Non-pigmented ciliary epithelial cell (primary cell): ENCODE results near the gene QKI.
"Not testable (repeated sequence)": the region's sequence is repeated elsewhere in the genome, so short reads cannot be mapped to it uniquely, and the experiment has no call there.

ENCODE experiments used
- DNase-seq: peaks from one replicate; pipeline ENCODE4 v3.0.0-alpha.2; 2010; ENCODE audit warnings: low read depth

The QKI gene

DNA sequence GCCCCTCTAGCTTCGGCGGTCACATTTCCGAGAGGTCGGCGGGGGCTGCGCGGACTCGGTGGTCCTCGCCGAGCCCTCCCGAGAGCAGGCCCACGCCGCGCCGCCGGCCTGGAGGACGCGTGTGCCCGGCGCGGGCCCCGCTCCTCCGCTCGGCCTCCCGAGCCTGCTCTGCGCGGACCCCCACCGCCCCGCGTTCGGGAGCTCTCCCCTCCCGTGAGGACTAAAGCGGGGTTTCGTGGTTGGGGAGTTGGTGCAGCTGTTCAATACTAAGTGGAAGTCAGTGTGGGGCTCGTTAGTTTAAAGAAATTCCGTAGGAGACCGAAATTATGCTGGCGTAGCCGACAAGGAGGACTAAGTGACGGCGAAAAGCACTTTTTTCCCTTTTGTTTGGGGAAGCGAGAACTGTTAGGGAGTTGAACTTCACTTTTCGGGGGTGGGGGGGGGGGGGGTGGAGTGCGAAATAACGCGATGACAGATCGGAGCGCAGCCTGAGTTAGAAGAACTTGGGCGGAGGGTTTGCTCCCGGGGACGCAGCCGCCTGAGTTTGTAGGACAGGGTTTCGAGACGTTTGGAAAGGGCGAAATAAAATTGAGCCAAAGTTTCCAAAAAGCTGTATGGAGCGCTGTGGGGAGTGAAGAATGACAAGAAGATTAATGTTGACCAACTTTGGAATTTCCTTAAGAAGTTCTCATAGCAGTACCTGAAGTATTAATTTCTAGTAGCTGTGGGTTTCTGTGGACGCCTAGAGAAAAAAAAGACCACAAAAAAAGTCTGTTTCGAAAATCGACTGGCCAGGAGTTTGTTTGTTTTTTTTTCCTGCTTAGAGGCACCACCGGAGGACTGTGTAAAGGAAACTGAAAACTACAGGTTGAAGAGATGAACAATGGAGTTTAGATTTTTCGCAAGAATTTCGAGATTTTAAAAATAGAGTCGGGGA lies 1.4 kb downstream of the QKI start:
- no peak for DNase-seq

DNA sequence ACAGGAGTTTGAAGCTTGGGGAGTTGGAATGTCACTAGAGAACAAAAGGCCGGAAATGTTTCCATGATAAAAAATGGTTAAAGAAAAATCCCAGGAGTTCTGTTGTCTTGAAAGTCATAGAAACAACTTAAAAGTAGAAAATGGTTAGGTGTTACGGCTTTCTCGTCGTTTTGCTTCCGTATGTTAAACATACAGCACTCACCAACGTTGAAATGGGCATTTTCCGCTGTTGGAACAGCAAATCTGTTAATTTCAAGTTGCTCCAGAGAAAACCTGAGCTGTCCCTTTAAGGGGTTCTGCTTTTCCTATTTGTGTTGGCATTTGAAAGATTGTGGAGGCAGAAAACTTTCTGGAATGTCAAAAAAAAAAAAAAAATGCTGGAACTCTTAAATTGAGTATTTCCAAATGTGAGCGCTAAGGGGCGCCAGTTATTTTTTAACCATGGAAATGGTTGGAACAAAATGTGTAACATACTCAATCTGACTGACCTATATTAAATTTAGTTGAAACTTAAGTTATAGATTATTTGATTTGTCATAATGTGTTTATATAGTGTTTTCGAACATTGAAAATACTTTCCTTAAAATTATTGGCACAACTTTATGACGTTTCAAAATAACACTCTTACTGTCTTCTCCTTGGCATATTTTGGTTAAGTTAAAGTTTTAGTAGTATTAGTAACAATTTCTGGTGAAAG lies 2.2 kb downstream of the QKI start:
- DNase-seq: no peak

DNA sequence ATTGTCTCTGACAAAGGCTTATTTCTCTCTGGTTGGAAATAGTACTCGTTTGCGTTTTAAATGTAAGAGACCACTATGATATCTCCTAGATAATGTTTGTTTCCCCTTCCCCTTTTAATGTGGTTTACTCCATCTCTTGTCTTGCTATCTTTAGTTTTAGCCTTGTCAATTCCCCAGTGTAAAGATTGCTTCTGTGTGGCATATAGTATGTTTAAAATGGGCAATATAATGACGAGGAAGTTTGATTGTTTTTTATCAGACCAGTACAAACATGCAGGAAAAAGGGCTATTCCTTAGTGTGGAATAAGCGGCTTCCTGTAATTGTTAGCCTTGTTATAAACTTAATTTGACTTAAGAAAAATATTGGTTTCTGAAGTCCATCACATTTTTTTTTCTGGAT lies 3.1 kb downstream of the QKI start:
- DNase-seq: no peak

- no peak for DNase-seq
These were observed 4.0 kb downstream of the QKI start for GRCh38 chr6:163418311-163419029.

DNA sequence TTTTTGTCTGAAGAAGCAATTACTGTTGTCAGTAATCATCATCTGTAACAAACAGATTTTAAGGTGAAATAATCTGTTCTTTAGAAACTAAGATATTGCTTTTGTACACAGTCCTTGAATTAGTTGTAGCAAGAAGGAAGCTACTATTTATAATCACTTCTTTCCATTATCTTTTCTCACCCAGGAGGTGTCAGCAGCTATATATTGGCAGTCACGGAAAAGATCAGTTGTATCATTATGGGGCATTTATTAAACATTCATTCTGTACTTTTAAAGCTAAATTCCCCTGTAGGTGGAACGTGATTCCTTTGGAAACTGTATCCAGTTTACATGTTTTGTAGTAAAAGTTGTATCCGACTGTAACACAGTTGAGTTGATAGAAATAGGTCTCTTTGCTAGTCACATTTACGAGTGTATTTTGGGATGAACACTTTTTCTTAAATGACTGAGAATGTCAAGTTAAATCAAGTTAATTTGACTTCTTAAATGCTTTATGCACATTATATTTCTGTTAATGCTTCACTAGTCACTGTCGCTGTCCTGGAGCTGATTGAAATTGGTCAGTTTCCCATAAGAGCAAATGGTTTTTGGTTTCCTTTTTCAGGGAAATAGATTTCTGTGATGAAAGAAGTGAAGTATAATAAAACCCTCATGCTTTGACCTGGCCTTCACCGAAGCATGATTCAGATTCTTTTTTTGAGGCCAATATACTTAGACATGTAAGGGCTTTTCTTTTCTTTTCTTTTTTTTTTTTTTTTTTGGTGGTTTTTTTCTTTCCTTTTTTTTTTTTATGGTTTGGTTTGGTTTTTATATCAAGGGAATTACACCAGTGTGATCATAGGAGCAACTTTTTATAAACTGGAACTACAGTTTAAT lies 5.1 kb downstream of the QKI start:
- DNase-seq: no peak

GRCh38 chr6:163420289-163420614 lies 5.7 kb downstream of the QKI start:
- DNase-seq: no peak

GRCh38 chr6:163422550-163422949 lies 8.0 kb downstream of the QKI start:
- DNase-seq: no peak

- DNase-seq: no peak
These were observed 9.2 kb downstream of the QKI start for GRCh38 chr6:163423696-163424095.

DNA sequence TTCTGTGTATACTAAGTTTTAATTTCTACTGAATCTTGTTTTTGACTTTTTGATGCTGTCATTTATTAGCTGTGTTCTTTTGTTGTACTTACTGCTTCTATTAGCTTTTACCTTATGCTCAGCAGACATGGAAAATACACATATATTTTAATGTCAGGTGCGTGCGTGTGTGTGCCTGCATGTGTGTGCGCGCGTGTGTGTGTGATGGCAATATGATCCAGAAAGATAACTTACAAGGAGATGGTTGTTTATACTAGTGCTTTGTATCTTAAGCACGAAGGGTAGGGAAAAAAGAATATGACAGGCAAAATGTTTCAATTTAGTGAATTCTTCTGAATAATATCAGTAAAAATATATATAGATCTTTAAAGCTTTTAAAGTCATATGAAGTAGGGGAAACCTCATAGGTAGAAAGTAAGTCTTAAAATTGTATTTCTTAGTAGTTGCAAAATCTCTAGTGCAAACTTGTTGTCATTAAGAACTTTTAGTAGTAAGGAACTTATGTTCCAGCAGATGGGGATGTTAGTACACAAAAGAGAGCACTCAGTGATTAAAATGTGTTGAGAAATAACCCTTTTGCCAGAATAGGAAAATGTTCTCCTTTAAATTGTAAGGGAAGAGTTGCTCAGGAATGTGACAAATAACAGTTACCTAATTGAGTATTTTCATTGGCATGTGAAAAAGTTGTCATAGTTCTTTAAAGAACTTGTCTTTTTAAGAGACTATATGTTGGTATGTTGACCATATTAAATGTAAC lies 13.2 kb downstream of the QKI start:
- no peak for DNase-seq

GRCh38 chr6:163428373-163428772 lies 13.9 kb downstream of the QKI start:
- DNase-seq: no peak

GRCh38 chr6:163429858-163430448 lies 15.4 kb downstream of the QKI start:
- DNase-seq: no peak

DNA sequence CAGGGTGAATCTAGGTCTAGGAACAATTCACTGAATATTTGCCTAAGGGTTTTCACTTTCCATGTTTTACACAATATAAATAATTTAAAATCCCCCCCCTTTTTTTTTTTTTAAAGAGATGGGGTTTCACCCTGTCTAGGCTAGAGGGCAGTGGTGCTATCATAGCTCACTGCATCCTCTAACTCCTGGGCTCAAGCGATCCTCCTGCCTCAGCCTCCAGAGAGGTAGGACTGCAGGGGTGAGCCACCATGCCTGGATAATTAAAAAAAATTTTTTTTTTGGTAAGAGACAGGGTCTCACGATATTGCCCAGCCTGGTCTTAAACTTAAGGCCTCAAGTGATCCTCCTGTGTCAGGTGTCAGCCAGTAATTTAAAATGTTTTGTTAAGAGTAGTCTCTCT lies 17.8 kb downstream of the QKI start:
- no peak for DNase-seq

DNA sequence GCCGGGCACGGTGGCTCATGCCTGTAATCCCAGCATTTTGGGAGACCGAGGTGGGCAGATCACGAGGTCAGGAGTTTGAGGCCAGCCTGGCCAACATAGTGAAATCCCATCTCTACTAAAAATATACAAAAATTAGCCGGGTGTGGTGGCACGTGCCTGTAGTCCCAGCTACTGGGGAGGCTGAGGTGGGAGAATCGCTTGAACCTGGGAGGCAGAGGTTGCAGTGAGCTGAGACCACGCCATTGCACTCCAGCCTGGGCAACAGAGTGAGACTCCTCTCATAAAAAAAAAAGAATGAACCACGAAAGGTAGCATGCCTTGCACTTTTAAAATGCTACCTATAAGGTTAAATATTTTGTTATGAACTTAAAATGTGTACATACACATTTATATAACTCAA lies 19.0 kb downstream of the QKI start:
- DNase-seq: not testable (repeated sequence)

DNA sequence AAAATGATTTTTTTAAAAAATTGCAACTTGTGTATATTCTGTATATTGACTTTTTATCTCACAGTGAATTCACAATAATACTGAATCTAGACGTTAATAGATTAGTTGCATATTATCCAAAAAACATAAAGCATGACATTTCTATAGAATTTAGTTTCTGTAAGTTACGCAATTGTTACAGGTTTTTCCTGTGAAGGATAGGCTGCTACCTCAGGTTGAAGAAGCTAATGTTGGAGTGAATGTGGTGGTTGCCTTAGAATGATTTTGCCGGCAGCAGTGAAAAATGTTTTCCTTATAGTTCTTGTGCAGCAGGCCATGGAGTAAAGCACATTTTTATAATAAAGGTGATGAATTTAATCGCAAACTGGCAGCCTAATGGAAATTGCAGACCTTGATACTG lies 20.5 kb downstream of the QKI start:
- no peak for DNase-seq

GRCh38 chr6:163436843-163437242 lies 22.3 kb downstream of the QKI start:
- DNase-seq: no peak

DNA sequence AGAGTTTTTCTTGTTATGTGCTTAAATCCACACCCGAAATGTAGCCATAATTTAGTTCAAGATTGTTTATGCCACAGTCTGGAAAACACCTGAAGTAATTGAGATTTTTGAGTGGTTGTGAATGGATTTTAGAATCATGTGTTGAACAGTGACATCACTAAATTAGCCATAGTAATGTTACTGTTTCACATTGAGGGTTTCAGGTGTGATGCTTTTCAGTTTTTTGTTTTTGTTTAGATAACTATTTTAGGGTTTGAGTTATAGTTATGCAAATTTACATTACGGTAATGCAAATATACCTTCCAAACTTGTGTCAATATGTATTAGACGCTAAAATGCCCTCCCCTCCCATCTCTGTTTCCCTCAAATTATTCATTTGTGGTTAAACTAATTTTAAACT lies 22.9 kb downstream of the QKI start:
- DNase-seq: no peak

- DNase-seq: no peak
These were observed 23.9 kb downstream of the QKI start for GRCh38 chr6:163438298-163438939.

- no peak for DNase-seq
These were observed 24.4 kb downstream of the QKI start for GRCh38 chr6:163438940-163439335.

DNA sequence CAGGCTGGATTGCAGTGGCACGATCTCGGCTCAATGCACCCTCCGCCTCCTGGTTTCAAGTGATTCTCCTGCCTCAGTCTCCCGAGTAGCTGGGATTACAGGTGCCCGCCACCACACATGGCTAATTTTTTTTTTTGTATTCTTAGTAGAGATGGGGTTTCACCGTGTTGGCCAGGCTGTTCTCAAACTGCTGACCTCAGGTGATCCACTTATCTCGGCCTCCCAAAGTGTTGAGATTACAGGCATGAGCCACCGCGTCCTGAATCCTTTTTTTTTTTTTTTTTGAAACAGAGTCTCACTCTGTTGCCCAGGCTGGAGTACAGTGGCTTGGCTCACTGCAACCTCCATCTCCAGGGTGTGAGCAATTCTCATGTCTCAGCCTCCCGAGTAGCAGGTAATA lies 24.9 kb downstream of the QKI start:
- DNase-seq: not testable (repeated sequence)

DNA sequence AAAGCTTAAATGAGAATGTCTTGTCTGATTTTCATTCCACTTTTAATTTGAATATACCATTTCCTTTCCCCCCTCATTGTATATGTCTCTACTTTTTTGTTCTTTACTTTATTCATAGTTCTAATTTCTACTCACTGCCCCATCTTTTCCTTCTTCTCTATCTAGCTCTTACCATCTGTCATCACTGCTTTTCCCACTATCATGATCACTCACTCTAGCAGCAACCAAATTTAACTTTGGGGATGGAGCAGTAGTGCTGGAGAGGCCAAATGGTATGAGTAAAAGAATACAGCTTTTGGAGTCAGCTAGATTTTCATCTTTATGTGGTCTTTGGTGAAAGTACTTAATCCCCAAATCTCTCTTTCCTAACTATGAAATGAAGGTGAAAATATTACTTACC lies 25.5 kb downstream of the QKI start:
- no peak for DNase-seq
